ENCODE results near the gene MRPL9. TPM values are rescaled to one million over a fixed set of nuclear protein-coding genes. Genes with fewer than 3 reads are reported as not detected.

Gene MRPL9
- total RNA-seq, 4 donors from 2014 or later, result 61.4 to 74.7 (median 65.6) TPM

DNA sequence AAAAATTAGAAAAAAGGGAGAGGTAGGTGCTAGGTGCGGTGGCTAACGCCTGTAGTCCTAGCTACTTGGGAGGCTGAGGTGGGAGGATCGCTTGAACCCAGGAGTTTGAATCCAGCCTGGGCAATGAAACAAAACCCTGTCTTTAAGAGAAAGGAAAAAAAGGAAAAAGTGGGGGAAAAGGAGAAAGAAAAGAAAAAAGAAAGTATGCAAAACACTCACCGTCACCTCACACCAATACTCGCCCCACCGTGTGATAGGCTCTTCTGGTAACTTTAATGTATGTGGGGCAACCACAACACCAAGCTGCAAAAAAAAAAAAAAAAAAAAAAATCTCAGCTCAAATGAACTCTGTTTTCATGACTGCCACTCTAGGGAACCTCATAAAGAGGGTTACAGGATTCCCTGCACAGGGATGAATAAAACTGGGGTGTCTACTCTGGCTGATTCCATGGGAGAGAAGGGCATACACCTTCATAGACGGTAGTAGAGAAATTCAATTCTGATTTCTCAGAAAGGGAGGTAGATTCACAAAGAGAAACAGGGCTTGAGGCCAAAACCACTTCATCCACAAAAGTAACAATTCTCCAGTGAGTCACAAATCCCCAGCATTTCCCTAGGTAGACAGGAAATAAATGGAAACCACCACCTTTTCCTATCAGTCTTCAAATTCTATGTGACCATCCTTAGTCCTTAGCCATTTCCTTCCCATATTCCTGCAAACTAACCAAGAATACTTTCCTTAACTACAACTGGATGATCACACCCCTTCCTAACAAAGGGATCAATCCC is 2.5 kb downstream of the MRPL9 start:
- TF ChIP-seq, protein P1, sequence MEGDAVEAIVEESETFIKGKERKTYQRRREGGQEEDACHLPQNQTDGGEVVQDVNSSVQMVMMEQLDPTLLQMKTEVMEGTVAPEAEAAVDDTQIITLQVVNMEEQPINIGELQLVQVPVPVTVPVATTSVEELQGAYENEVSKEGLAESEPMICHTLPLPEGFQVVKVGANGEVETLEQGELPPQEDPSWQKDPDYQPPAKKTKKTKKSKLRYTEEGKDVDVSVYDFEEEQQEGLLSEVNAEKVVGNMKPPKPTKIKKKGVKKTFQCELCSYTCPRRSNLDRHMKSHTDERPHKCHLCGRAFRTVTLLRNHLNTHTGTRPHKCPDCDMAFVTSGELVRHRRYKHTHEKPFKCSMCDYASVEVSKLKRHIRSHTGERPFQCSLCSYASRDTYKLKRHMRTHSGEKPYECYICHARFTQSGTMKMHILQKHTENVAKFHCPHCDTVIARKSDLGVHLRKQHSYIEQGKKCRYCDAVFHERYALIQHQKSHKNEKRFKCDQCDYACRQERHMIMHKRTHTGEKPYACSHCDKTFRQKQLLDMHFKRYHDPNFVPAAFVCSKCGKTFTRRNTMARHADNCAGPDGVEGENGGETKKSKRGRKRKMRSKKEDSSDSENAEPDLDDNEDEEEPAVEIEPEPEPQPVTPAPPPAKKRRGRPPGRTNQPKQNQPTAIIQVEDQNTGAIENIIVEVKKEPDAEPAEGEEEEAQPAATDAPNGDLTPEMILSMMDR (IDR thresholded peaks at IDR 0.05 in 4 of 5, conservative IDR thresholded peaks at IDR 0.05 in 1 of 5), result no peak
- no peak for TF ChIP-seq POLR2A (IDR thresholded peaks at IDR 0.05)
- no peak for DNase-seq
- H3K9me3 ChIP-seq, result no peaks in the 10 kb centered on the region
- H3K4me3 ChIP-seq, result no peak overlapping the region
- no peak overlapping the region for H3K27ac ChIP-seq
- no peak for ATAC-seq
- no peaks in the 10 kb centered on the region for H3K27me3 ChIP-seq
- in situ Hi-C loops (cut with MboI; ENCODE audit: low sequenced_read_pairs in 4 of 4), result loop anchor here in 1 of 4 donors (10.0 kb wide), 1 partner anchor 84 kb away; no protein-coding TSS in a partner anchor
- H3K4me1 ChIP-seq, result peaks cover 10 to 13% of the 10 kb centered on the region in 2 donors
- intact Hi-C loops (cut with DNase I; ENCODE audit: low total_unique reads), result no loop called here
- H3K36me3 ChIP-seq, result peaks cover 0 to 38% of the 10 kb centered on the region in 2 donors

DNA sequence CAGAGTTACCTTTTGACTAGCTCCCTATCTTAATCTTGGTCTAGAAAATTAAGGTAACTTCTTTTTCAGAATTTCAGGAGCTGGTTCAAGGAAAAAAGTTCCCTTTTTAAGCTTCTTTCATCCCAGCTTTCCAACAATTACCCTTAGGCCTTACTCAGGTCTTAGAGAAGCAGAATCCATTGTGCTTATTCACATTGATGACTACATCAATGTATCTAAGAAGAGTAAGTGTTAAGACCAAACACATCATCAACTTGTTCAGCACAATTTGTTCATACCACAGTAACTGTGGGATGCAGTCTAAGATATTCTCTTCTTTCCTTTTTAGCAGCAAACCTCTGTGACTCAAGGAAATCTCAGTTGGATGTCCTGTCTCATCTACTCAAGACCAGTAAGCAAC is 4.1 kb downstream of the MRPL9 start:
- Histone ChIP-seq H3K4me1 (peaks cover 10 to 11% of the 10 kb centered on the region in 2 donors), H3K36me3 (peaks cover 0 to 38% of the 10 kb centered on the region in 2 donors), H3K27me3 (no peaks in the 10 kb centered on the region), H3K4me3 (no peak overlapping the region), H3K9me3 (no peaks in the 10 kb centered on the region), H3K27ac (no peak overlapping the region)
- DNase-seq, result no peak
- intact Hi-C loops (cut with DNase I; ENCODE audit: low total_unique reads) (no loop called here), in situ Hi-C loops (cut with MboI; ENCODE audit: low sequenced_read_pairs in 4 of 4) (no loop called here)
- TF ChIP-seq, protein P1 (IDR thresholded peaks at IDR 0.05 in 4 of 5, conservative IDR thresholded peaks at IDR 0.05 in 1 of 5), result no peak
- TF ChIP-seq POLR2A (IDR thresholded peaks at IDR 0.05), result no peak
- ATAC-seq, result no peak

DNA sequence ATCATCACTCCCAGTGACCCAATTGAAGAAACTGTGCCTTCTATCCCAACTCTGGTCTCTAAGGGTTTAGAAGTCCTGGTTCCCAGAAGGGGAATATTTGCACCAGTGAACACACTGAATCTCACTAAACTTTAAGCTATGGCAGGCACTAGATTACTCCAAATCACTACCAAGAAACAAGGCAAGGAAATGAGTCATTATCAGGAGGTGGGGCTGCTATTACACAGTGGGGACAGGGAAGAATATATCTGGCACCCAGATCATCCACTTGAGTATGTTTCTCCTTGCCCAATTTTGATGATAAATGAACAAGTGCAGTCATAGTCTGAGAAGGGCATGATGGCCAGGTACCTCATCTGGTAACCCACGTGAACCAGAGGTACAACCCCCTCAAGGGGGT is 7.0 kb downstream of the MRPL9 start:
- Histone ChIP-seq H3K27me3 (no peaks in the 10 kb centered on the region), H3K9me3 (no peaks in the 10 kb centered on the region), H3K36me3 (peaks cover 0 to 29% of the 10 kb centered on the region in 2 donors), H3K4me3 (no peak overlapping the region), H3K27ac (no peak overlapping the region), H3K4me1 (no peaks in the 10 kb centered on the region)
- TF ChIP-seq POLR2A (IDR thresholded peaks at IDR 0.05), result no peak
- TF ChIP-seq, protein P1 (IDR thresholded peaks at IDR 0.05 in 4 of 5, conservative IDR thresholded peaks at IDR 0.05 in 1 of 5), result no peak
- DNase-seq (no peak), ATAC-seq (no peak)
- in situ Hi-C loops (cut with MboI; ENCODE audit: low sequenced_read_pairs in 4 of 4) (no loop called here), intact Hi-C loops (cut with DNase I; ENCODE audit: low total_unique reads) (no loop called here)

DNA sequence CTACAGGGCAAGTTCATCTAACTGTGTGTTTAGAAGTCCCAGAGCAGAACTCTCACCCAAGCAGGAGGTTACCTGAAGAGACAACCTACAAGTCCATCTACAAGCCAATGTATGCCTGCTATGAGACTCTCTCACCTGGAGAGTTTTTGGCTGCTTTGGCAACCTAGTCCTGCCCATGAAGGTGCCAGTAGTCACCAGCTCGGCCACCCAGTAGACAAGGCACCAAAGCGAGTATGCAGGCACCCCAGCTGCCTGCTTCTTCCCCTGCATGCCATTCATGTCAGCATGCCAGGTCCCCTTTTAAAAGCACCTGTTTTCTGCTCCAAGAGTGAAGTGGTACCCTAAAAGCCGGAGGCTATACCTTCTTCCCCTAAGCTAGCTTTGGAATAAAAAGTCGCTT is 21.8 kb downstream of the MRPL9 start:
- H3K27me3 ChIP-seq, result no peaks in the 10 kb centered on the region
- H3K27ac ChIP-seq, result no peak overlapping the region
- no peaks in the 10 kb centered on the region for H3K9me3 ChIP-seq
- DNase-seq, result no peak
- H3K4me3 ChIP-seq, result no peak overlapping the region
- in situ Hi-C loops (cut with MboI; ENCODE audit: low sequenced_read_pairs in 4 of 4), result loop anchor here in 2 of 4 donors (25.0 kb wide), 1 partner anchor 304 kb away; no protein-coding TSS in a partner anchor
- no peak for ATAC-seq
- H3K36me3 ChIP-seq, result no peaks in the 10 kb centered on the region
- TF ChIP-seq, protein P1 (IDR thresholded peaks at IDR 0.05 in 4 of 5, conservative IDR thresholded peaks at IDR 0.05 in 1 of 5), result no peak
- no peak for TF ChIP-seq POLR2A (IDR thresholded peaks at IDR 0.05)
- peaks cover 4 to 5% of the 10 kb centered on the region in 2 donors for H3K4me1 ChIP-seq
- intact Hi-C loops (cut with DNase I; ENCODE audit: low total_unique reads), result no loop called here

Data from gastrocnemius medialis (tissue), 4 donors.